HepG2 (cell line): ENCODE measurements around the gene TXNDC12. TPM values are rescaled to one million over a fixed set of nuclear protein-coding genes. Genes with fewer than 3 reads are reported as not detected.

Experiments
- FOXC1 ChIP-seq: sonication (generic); formaldehyde crosslinking; IDR thresholded peaks from 2 replicates; pipeline ENCODE4 v1.8.0; 2022; ENCODE audit warnings: mild to moderate bottlenecking, missing genetic modification reagents, borderline replicate concordance
- FOXO1 ChIP-seq: sonication (generic); formaldehyde crosslinking; IDR thresholded peaks from 2 replicates; pipeline ENCODE4 v1.4.0; 2020; ENCODE audit warnings: missing genetic modification reagents
- GATA4 ChIP-seq: sonication (generic); IDR thresholded peaks from 2 replicates; pipeline ENCODE4 v1.6.1; 2016; ENCODE audit warnings: antibody characterized with exemption, low read depth, borderline replicate concordance
- HCFC1 ChIP-seq: fragments of 150-350 bp; IDR thresholded peaks from 2 replicates; pipeline ENCODE4 v1.6.1; 2014; ENCODE audit warnings: low read depth, low read length
- KAT8 ChIP-seq: IDR thresholded peaks from 2 replicates; pipeline ENCODE4 v1.6.1; 2016; ENCODE audit warnings: missing genetic modification reagents, missing compliant biosample characterization
- MED1 ChIP-seq: sonication (generic); formaldehyde crosslinking; IDR thresholded peaks from 2 replicates; pipeline ENCODE4 v1.4.0; 2020; ENCODE audit warnings: missing genetic modification reagents
- MTA1 ChIP-seq: sonication (generic); formaldehyde crosslinking; IDR thresholded peaks from 2 replicates; pipeline ENCODE4 v1.4.0; 2020; ENCODE audit warnings: missing genetic modification reagents, mild to moderate bottlenecking, borderline replicate concordance
- MTF2 ChIP-seq: sonication (generic); formaldehyde crosslinking; IDR thresholded peaks from 2 replicates; pipeline ENCODE4 v1.5.0; 2020; ENCODE audit warnings: missing genetic modification reagents, borderline replicate concordance
- NAIF1 ChIP-seq: sonication (generic); formaldehyde crosslinking; IDR thresholded peaks from 2 replicates; pipeline ENCODE4 v1.5.0; 2020; ENCODE audit warnings: mild to moderate bottlenecking, missing genetic modification reagents, borderline replicate concordance
- NRL ChIP-seq: sonication (generic); formaldehyde crosslinking; IDR thresholded peaks from 2 replicates; pipeline ENCODE4 v1.5.0; 2020; ENCODE audit warnings: missing genetic modification reagents, mild to moderate bottlenecking, moderate library complexity, borderline replicate concordance
- RARA ChIP-seq: IDR thresholded peaks from 2 replicates; pipeline ENCODE4 v1.6.1; 2016; ENCODE audit warnings: missing genetic modification reagents, missing compliant biosample characterization
- RFX3 ChIP-seq: IDR thresholded peaks from 2 replicates; pipeline ENCODE4 v1.6.1; 2016; ENCODE audit warnings: missing biosample characterization, missing genetic modification reagents
- SIN3A ChIP-seq: IDR thresholded peaks from 2 replicates; pipeline ENCODE4 v1.6.1; 2011; ENCODE audit warnings: low read depth, mild to moderate bottlenecking, control low read depth, low read length, borderline replicate concordance
- SMAD9 ChIP-seq: sonication (generic); formaldehyde crosslinking; IDR thresholded peaks from 2 replicates; pipeline ENCODE4 v1.5.1; 2020; ENCODE audit warnings: mild to moderate bottlenecking, missing genetic modification reagents
- ZBTB26 ChIP-seq: IDR thresholded peaks from 2 replicates; pipeline ENCODE4 v1.6.1; 2016; ENCODE audit warnings: missing compliant biosample characterization, missing genetic modification reagents, borderline replicate concordance
- ZMAT3 ChIP-seq: sonication (generic); formaldehyde crosslinking; conservative IDR thresholded peaks from 2 replicates; pipeline ENCODE4 v1.7.0; 2021; ENCODE audit warnings: missing genetic modification reagents
- ZNF138 ChIP-seq: sonication (generic); formaldehyde crosslinking; IDR thresholded peaks from 2 replicates; pipeline ENCODE4 v1.5.0; 2020; ENCODE audit warnings: mild to moderate bottlenecking, low read depth, missing genetic modification reagents
- ZNF337 ChIP-seq: sonication (generic); formaldehyde crosslinking; IDR thresholded peaks from 2 replicates; pipeline ENCODE4 v1.5.1; 2020; ENCODE audit warnings: missing genetic modification reagents, low read depth, mild to moderate bottlenecking, borderline replicate concordance
- ZNF367 ChIP-seq: sonication (generic); formaldehyde crosslinking; IDR thresholded peaks from 2 replicates; pipeline ENCODE4 v1.4.0; 2020; ENCODE audit warnings: missing genetic modification reagents, borderline replicate concordance
- ZNF501 ChIP-seq: sonication (generic); formaldehyde crosslinking; IDR thresholded peaks from 2 replicates; pipeline ENCODE4 v1.5.1; 2020; ENCODE audit warnings: mild to moderate bottlenecking, moderate library complexity, missing genetic modification reagents
- ZNF619 ChIP-seq: sonication (generic); formaldehyde crosslinking; IDR thresholded peaks from 2 replicates; pipeline ENCODE4 v1.4.0; 2020; ENCODE audit warnings: mild to moderate bottlenecking, missing genetic modification reagents
- ZNF670 ChIP-seq: sonication (generic); formaldehyde crosslinking; IDR thresholded peaks from 2 replicates; pipeline ENCODE4 v1.8.0; 2022; ENCODE audit warnings: mild to moderate bottlenecking, missing genetic modification reagents, borderline replicate concordance
- ZNF747 ChIP-seq: sonication (generic); formaldehyde crosslinking; IDR thresholded peaks from 2 replicates; pipeline ENCODE4 v1.8.1; 2023; ENCODE audit warnings: missing genetic modification reagents, mild to moderate bottlenecking, borderline replicate concordance
- ZNF768 ChIP-seq: sonication (generic); formaldehyde crosslinking; IDR thresholded peaks from 2 replicates; pipeline ENCODE4 v1.4.0; 2020; ENCODE audit warnings: missing genetic modification reagents
- ZNF83 ChIP-seq: sonication (generic); formaldehyde crosslinking; IDR thresholded peaks from 2 replicates; pipeline ENCODE4 v1.4.0; 2020; ENCODE audit warnings: missing genetic modification reagents, mild to moderate bottlenecking, borderline replicate concordance
- polyA plus RNA-seq, 8 experiments: library from polyadenylated mRNA; depleted of rRNA in 3 of 8; stranded (reverse) in 7 of 8; unstranded in 1 of 8; fragments of >200 nt; fragmentation: Illumina TruSeq in 4 of 8; extraction: Trizol in 4 of 8; gene quantifications; 2 replicates each; pipeline versions ENCODE4 v1.2.1 to v1.2.3, GENCODE V29; 2011 to 2016; ENCODE audit warnings: low read depth in 4 of 8, missing spikeins in 1 of 8, mixed read lengths in 1 of 8; ENCODE audit not compliant: insufficient read depth in 1 of 8
- total RNA-seq, 5 experiments: library from RNA; depleted of rRNA; stranded (reverse); fragments of >200 nt; fragmentation: Illumina TruSeq; extraction: Trizol; gene quantifications; 2 replicates each; pipeline ENCODE4 v1.2.3, GENCODE V29; 2016; ENCODE audit warnings: low read depth in 1 of 5
- TF ChIP-seq, protein P1 (sequence below): sonication (generic); formaldehyde crosslinking; IDR thresholded peaks from 2 replicates; pipeline ENCODE4 v1.4.0; 2020; ENCODE audit warnings: missing genetic modification reagents
- TF ChIP-seq, protein P2 (sequence below): sonication (generic); formaldehyde crosslinking; IDR thresholded peaks from 2 replicates; pipeline ENCODE4 v1.4.0; 2020; ENCODE audit warnings: missing genetic modification reagents, borderline replicate concordance

The TXNDC12 gene
- total and polyA plus RNA-seq, 2 of the 13 experiments (the other 11 are each of a cell fraction or from before 2014, with no cell fraction given) = 65.6 to 67.2 TPM

- peak; percentile 96 for TF ChIP-seq ZBTB26 (CRISPR knock-in tag)
- no peak; the same call in 1 of the 2 replicates for TF ChIP-seq ZNF501 (CRISPR knock-in tag)
- TF ChIP-seq SMAD9 (CRISPR knock-in tag) = no peak
- TF ChIP-seq ZNF747 (CRISPR knock-in tag) = peak; percentile 75; the same call in 1 of the 2 replicates
- TF ChIP-seq FOXC1 = peak; percentile 87; the same call in 1 of the 2 replicates
- no peak for TF ChIP-seq NRL (CRISPR knock-in tag)
- TF ChIP-seq RFX3 = no peak
- TF ChIP-seq SIN3A = peak; percentile 61
- TF ChIP-seq ZNF768 (CRISPR knock-in tag) = no peak
- no peak for TF ChIP-seq ZNF138 (CRISPR knock-in tag)
- TF ChIP-seq, protein P1, sequence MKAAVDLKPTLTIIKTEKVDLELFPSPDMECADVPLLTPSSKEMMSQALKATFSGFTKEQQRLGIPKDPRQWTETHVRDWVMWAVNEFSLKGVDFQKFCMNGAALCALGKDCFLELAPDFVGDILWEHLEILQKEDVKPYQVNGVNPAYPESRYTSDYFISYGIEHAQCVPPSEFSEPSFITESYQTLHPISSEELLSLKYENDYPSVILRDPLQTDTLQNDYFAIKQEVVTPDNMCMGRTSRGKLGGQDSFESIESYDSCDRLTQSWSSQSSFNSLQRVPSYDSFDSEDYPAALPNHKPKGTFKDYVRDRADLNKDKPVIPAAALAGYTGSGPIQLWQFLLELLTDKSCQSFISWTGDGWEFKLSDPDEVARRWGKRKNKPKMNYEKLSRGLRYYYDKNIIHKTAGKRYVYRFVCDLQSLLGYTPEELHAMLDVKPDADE (CRISPR knock-in tag) = no peak
- TF ChIP-seq MTF2 (CRISPR knock-in tag) = peak; percentile 75; the same call in 1 of the 2 replicates
- TF ChIP-seq ZMAT3 (CRISPR knock-in tag) = no peak
- TF ChIP-seq FOXO1 (CRISPR knock-in tag) = peak; percentile 98
- peak; percentile 62 for TF ChIP-seq MTA1
- TF ChIP-seq NAIF1 (CRISPR knock-in tag) = peak; percentile 66; the same call in 1 of the 2 replicates
- peak; percentile 91 for TF ChIP-seq RARA (CRISPR knock-in tag)
- TF ChIP-seq, protein P2, sequence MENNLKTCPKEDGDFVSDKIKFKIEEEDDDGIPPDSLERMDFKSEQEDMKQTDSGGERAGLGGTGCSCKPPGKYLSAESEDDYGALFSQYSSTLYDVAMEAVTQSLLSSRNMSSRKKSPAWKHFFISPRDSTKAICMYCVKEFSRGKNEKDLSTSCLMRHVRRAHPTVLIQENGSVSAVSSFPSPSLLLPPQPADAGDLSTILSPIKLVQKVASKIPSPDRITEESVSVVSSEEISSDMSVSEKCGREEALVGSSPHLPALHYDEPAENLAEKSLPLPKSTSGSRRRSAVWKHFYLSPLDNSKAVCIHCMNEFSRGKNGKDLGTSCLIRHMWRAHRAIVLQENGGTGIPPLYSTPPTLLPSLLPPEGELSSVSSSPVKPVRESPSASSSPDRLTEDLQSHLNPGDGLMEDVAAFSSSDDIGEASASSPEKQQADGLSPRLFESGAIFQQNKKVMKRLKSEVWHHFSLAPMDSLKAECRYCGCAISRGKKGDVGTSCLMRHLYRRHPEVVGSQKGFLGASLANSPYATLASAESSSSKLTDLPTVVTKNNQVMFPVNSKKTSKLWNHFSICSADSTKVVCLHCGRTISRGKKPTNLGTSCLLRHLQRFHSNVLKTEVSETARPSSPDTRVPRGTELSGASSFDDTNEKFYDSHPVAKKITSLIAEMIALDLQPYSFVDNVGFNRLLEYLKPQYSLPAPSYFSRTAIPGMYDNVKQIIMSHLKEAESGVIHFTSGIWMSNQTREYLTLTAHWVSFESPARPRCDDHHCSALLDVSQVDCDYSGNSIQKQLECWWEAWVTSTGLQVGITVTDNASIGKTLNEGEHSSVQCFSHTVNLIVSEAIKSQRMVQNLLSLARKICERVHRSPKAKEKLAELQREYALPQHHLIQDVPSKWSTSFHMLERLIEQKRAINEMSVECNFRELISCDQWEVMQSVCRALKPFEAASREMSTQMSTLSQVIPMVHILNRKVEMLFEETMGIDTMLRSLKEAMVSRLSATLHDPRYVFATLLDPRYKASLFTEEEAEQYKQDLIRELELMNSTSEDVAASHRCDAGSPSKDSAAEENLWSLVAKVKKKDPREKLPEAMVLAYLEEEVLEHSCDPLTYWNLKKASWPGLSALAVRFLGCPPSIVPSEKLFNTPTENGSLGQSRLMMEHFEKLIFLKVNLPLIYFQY (CRISPR knock-in tag) = peak; percentile 83
- peak; percentile 95 for TF ChIP-seq MED1 (CRISPR knock-in tag)
- peak; percentile 79; the same call in 1 of the 2 replicates for TF ChIP-seq GATA4
- no peak for TF ChIP-seq ZNF83
- TF ChIP-seq HCFC1 = no peak
- 0 out of 2 replicates have a peak, but pooled peaks have one; percentile 51 for TF ChIP-seq ZNF337 (CRISPR knock-in tag)
- no peak for TF ChIP-seq ZNF367 (CRISPR knock-in tag)
- TF ChIP-seq KAT8 = peak; percentile 90
- TF ChIP-seq ZNF619 (CRISPR knock-in tag) = no peak
- TF ChIP-seq ZNF670 = 0 out of 2 replicates have a peak, but pooled peaks have one; percentile 26
These were observed 17.6 kb downstream of the TXNDC12 start (continued) for GRCh38 chr1:52037402-52037814.
